Lower lobe of right lung (tissue), 2 donors: ENCODE data around the gene ARHGAP23. TPM values are rescaled to one million over a fixed set of nuclear protein-coding genes. Genes with fewer than 3 reads are reported as not detected.

Experiments
- ATAC-seq, 2 donors: fragments of 200-7000 bp; cut with Tn5 transposase; one replicate each; pipeline ENCODE4 v1.9.1; 2020 to 2022; ENCODE audit warnings: mild to moderate bottlenecking in 2 of 2, moderate library complexity in 2 of 2
- DNase-seq: peaks from one replicate; pipeline ENCODE4 v3.0.0-alpha.2; 2020
- H3K27ac ChIP-seq: fragments of 200-600 bp; one replicate; pipeline ENCODE4 v1.8.0; 2022
- H3K27me3 ChIP-seq: fragments of 200-600 bp; one replicate; pipeline ENCODE4 v1.8.0; 2022; ENCODE audit warnings: low read depth
- H3K36me3 ChIP-seq: fragments of 200-600 bp; one replicate; pipeline ENCODE4 v1.8.0; 2022; ENCODE audit warnings: mild to moderate bottlenecking
- H3K4me1 ChIP-seq: fragments of 200-600 bp; one replicate; pipeline ENCODE4 v1.8.0; 2022
- H3K4me3 ChIP-seq: fragments of 200-600 bp; one replicate; pipeline ENCODE4 v1.8.0; 2022; ENCODE audit warnings: mild to moderate bottlenecking
- H3K9me3 ChIP-seq: fragments of 200-600 bp; one replicate; pipeline ENCODE4 v1.8.0; 2022
- CTCF ChIP-seq: fragments of 200-600 bp; IDR thresholded peaks from one replicate; pipeline ENCODE4 v1.8.0; 2022; ENCODE audit warnings: antibody characterized with exemption, mild to moderate bottlenecking
- intact Hi-C: fragments of 100-400 bp; cut with DNase I; formaldehyde crosslinking; loops from one replicate; pipeline ENCODE4 v1.11.0; 2022
- long read RNA-seq: library from polyadenylated mRNA; unstranded; transcript quantifications from one replicate; pipeline ENCODE4 v2.0.0, GENCODE V29; 2021
- total RNA-seq: library from RNA; stranded (reverse); fragmentation: NEBNext Ultra II Directional; extraction: Animal tissue kit (Norgen Biotek cat#: 25700); gene quantifications from one replicate; pipeline ENCODE4 v1.2.1, GENCODE V29; 2021
- donor health status: DM: no; HTN: yes; CAD: no; lungs with severe emphysema.

The ARHGAP23 gene
- 48.4 TPM for total RNA-seq
- long read RNA-seq, partial matches to known transcripts: 28 of 64 reads
- long read RNA-seq, other reads (novel, unspliced or antisense): 36 of 64 reads

GRCh38 chr17:38428112-38428642 lies at the start of gene ARHGAP23:
TSS of gene ARHGAP23 (plus strand) at chr17:38428464. CDS start at chr17:38428486, 22 bp downstream.
- Histone ChIP-seq H3K4me3 (peak within 1 kb of the TSS; percentile 80), H3K9me3 (no peaks in the 10 kb centered on the region), H3K36me3 (no peaks in the 10 kb centered on the region), H3K27me3 (no peaks in the 10 kb centered on the region), H3K27ac (peak within 1 kb of the TSS; percentile 84), H3K4me1 (peaks cover 45% of the 10 kb centered on the region)
- ATAC-seq (peak; percentile 72 to 81), DNase-seq (peak; percentile 79)
- intact Hi-C loops: no loop called here
- TF ChIP-seq CTCF: no peak

- intact Hi-C loops: no loop called here
- peaks cover 49% of the 10 kb centered on the region for H3K36me3 ChIP-seq
- TF ChIP-seq CTCF: no peak
- no peak for ATAC-seq
- DNase-seq: no peak
- no peaks in the 10 kb centered on the region for H3K4me1 ChIP-seq
- no peaks in the 10 kb centered on the region for H3K9me3 ChIP-seq
- no peak overlapping the region for H3K27ac ChIP-seq
- no peak overlapping the region for H3K4me3 ChIP-seq
- no peaks in the 10 kb centered on the region for H3K27me3 ChIP-seq
Measured at GRCh38 chr17:38379448-38379847, 48.8 kb upstream of the ARHGAP23 start.

- TF ChIP-seq CTCF: no peak
- H3K27ac ChIP-seq: no peak overlapping the region
- H3K36me3 ChIP-seq: peaks cover 56% of the 10 kb centered on the region
- no peaks in the 10 kb centered on the region for H3K27me3 ChIP-seq
- intact Hi-C loops: no loop called here
- H3K4me1 ChIP-seq: no peaks in the 10 kb centered on the region
- DNase-seq (no peak), ATAC-seq (no peak)
- no peaks in the 10 kb centered on the region for H3K9me3 ChIP-seq
- no peak overlapping the region for H3K4me3 ChIP-seq
Measured at GRCh38 chr17:38395090-38395489, 33.2 kb upstream of the ARHGAP23 start.

- peaks cover 76% of the 10 kb centered on the region for H3K36me3 ChIP-seq
- ATAC-seq (no peak), DNase-seq (no peak)
- H3K27ac ChIP-seq: no peak overlapping the region
- TF ChIP-seq CTCF: no peak
- H3K27me3 ChIP-seq: no peaks in the 10 kb centered on the region
- H3K4me1 ChIP-seq: no peaks in the 10 kb centered on the region
- intact Hi-C loops: no loop called here
- no peak overlapping the region for H3K4me3 ChIP-seq
- no peaks in the 10 kb centered on the region for H3K9me3 ChIP-seq
Measured at GRCh38 chr17:38397227-38397626, 31.0 kb upstream of the ARHGAP23 start.

GRCh38 chr17:38400286-38400685 lies 28.0 kb upstream of the ARHGAP23 start:
- ATAC-seq (no peak), DNase-seq (no peak)
- H3K36me3 ChIP-seq: peaks cover 72% of the 10 kb centered on the region
- no peaks in the 10 kb centered on the region for H3K9me3 ChIP-seq
- H3K27me3 ChIP-seq: no peaks in the 10 kb centered on the region
- intact Hi-C loops: loop anchor here (10.0 kb wide), 1 partner anchor 45 kb away; the partner anchor contains the start of gene SOCS7
- no peak overlapping the region for H3K4me3 ChIP-seq
- H3K27ac ChIP-seq: no peak overlapping the region
- H3K4me1 ChIP-seq: no peaks in the 10 kb centered on the region
- TF ChIP-seq CTCF: no peak
